Astrocyte (in vitro differentiated cells and primary cell): ENCODE results near the gene CATSPER4.

Experiments
- EZH2 ChIP-seq: IDR thresholded peaks from 2 replicates; pipeline ENCODE4 v1.6.1; 2012; ENCODE audit warnings: mild to moderate bottlenecking, low read length, inconsistent platforms; ENCODE audit not compliant: insufficient read depth
- TF ChIP-seq, protein P1 (sequence below): IDR thresholded peaks from 2 replicates; pipeline ENCODE4 v1.5.1; 2011; ENCODE audit warnings: low read depth, mild to moderate bottlenecking, inconsistent platforms, low read length, moderate library complexity; ENCODE audit not compliant: insufficient read depth

DNA sequence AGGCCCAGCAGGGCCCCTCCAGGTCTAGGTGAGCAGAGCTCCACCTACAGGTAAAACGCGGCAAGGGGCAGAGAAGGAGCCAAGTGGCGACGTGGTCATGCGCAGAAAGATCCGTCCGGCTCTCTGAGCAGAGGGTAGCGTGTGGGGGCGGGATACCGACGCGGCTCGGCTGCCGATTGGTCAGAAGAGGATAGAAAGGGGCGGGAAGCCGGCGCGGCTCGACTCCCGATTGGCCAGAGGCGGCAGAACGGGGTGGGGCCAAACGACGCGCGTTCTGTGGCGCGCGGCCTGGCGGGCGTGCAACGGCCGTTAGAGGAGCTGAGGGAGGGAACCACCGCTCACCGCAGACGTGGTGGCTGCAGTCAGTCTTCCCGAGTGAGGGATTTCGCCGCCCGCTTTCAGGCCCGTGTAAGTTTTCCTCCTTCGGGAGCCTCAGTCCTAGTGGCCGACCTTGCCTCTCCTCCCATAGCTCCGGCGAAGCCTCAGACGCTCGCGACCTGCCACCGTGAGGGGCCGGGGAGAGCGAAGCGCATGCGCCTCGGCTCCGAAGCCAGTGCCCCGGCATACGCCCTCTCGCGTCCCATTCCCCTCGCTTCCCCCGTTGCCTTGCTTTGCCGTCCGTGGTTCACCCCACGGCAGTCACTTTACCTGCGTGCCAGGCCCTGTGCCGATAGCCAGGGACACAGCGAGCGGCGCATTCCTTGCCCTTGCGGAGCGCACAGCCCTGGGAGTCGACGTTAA is 43.7 kb downstream of the CATSPER4 start, which contains the start of gene CEP85:
- TF ChIP-seq, protein P1, sequence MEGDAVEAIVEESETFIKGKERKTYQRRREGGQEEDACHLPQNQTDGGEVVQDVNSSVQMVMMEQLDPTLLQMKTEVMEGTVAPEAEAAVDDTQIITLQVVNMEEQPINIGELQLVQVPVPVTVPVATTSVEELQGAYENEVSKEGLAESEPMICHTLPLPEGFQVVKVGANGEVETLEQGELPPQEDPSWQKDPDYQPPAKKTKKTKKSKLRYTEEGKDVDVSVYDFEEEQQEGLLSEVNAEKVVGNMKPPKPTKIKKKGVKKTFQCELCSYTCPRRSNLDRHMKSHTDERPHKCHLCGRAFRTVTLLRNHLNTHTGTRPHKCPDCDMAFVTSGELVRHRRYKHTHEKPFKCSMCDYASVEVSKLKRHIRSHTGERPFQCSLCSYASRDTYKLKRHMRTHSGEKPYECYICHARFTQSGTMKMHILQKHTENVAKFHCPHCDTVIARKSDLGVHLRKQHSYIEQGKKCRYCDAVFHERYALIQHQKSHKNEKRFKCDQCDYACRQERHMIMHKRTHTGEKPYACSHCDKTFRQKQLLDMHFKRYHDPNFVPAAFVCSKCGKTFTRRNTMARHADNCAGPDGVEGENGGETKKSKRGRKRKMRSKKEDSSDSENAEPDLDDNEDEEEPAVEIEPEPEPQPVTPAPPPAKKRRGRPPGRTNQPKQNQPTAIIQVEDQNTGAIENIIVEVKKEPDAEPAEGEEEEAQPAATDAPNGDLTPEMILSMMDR: peak; percentile 58
- no peak for TF ChIP-seq EZH2
